Neural cell (in vitro differentiated cells): ENCODE results near the gene ACYP2. TPM values are rescaled to one million over a fixed set of nuclear protein-coding genes. Genes with fewer than 3 reads are reported as not detected.

ENCODE experiments used
- H2AFZ ChIP-seq: fragments of 200-600, 300-800 bp; sonication (generic), shearing (Covaris generic); 2 replicates; pipeline ENCODE4 v1.6.0; 2014; ENCODE audit warnings: low read depth, mild to moderate bottlenecking, antibody characterized with exemption, low read length, moderate library complexity
- H3F3A ChIP-seq: fragments of 200-600 bp; shearing (Covaris generic); 2 replicates; pipeline ENCODE4 v1.6.1; 2016; ENCODE audit warnings: mild to moderate bottlenecking, moderate library complexity, mixed read lengths, antibody characterized with exemption, low read length; ENCODE audit not compliant: insufficient read depth, poor library complexity, severe bottlenecking
- H3K27ac ChIP-seq: fragments of 200-600, 300-800 bp; sonication (generic), shearing (Covaris generic); 2 replicates; pipeline ENCODE4 v1.5.1; 2014; ENCODE audit warnings: mild to moderate bottlenecking, low read length, moderate library complexity
- H3K27me3 ChIP-seq: fragments of 300-800, 200-600 bp; sonication (generic), shearing (Covaris generic); 2 replicates; pipeline ENCODE4 v1.6.0; 2014; ENCODE audit warnings: mild to moderate bottlenecking, low read depth, low read length, moderate library complexity; ENCODE audit not compliant: insufficient read depth
- H3K36me3 ChIP-seq: fragments of 300-800, 200-600 bp; sonication (generic), shearing (Covaris generic); 2 replicates; pipeline ENCODE4 v1.5.1; 2014; ENCODE audit warnings: mild to moderate bottlenecking, antibody characterized with exemption, low read length, moderate library complexity; ENCODE audit not compliant: insufficient read depth
- H3K4me2 ChIP-seq: fragments of 300-800, 200-600 bp; sonication (generic), shearing (Covaris generic); 2 replicates; pipeline ENCODE4 v1.6.0; 2014; ENCODE audit warnings: mild to moderate bottlenecking, low read length
- H3K4me3 ChIP-seq: fragments of 300-800, 200-600 bp; sonication (generic), shearing (Covaris generic); 2 replicates; pipeline ENCODE4 v1.5.1; 2014; ENCODE audit warnings: mild to moderate bottlenecking, low read length, moderate library complexity
- H3K79me2 ChIP-seq: fragments of 200-600 bp; shearing (Covaris generic); replicated peaks from 2 replicates; pipeline ENCODE4 v1.6.0; 2014; ENCODE audit warnings: mild to moderate bottlenecking, low read length, moderate library complexity; ENCODE audit not compliant: insufficient read depth
- H3K9ac ChIP-seq: fragments of 300-800, 200-600 bp; sonication (generic), shearing (Covaris generic); 2 replicates; pipeline ENCODE4 v1.6.1; 2016; ENCODE audit warnings: mild to moderate bottlenecking, low read length, mixed read lengths
- H3K9me2 ChIP-seq: fragments of 200-600 bp; shearing (Covaris generic); 2 replicates; pipeline ENCODE4 v1.6.1; 2016; ENCODE audit warnings: mild to moderate bottlenecking, low read length, mixed read lengths; ENCODE audit not compliant: insufficient read depth
- H3K9me3 ChIP-seq: fragments of 200-600, 300-800 bp; sonication (generic), shearing (Covaris generic); 2 replicates; pipeline ENCODE4 v1.6.1; 2016; ENCODE audit warnings: mild to moderate bottlenecking, mixed run types, low read length, moderate library complexity, mixed read lengths
- H4K20me1 ChIP-seq: fragments of 200-600 bp; shearing (Covaris generic); 2 replicates; pipeline ENCODE4 v1.6.1; 2016; ENCODE audit warnings: mild to moderate bottlenecking, mixed run types; ENCODE audit not compliant: insufficient read depth
- CTCF ChIP-seq: fragments of 450-650 bp; IDR thresholded peaks from 2 replicates; pipeline ENCODE4 v1.5.1; 2014; ENCODE audit warnings: antibody characterized with exemption, mild to moderate bottlenecking, moderate library complexity; ENCODE audit not compliant: poor library complexity, severe bottlenecking
- EP300 ChIP-seq: fragments of 450-650 bp; conservative IDR thresholded peaks from 2 replicates; pipeline ENCODE4 v1.6.1; 2014; ENCODE audit warnings: antibody characterized with exemption, mild to moderate bottlenecking, moderate library complexity; ENCODE audit not compliant: poor library complexity, severe bottlenecking
- EZH2 ChIP-seq: fragments of 200-600, 300-800 bp; shearing (Covaris generic), sonication (generic); IDR thresholded peaks from 2 replicates; pipeline ENCODE4 v1.6.1; 2014; ENCODE audit warnings: antibody characterized with exemption, low read length, borderline replicate concordance, mild to moderate bottlenecking; ENCODE audit not compliant: insufficient read depth, poor library complexity, severe bottlenecking
- MXI1 ChIP-seq: fragments of 450-650 bp; conservative IDR thresholded peaks from 2 replicates; pipeline ENCODE4 v1.6.1; 2014; ENCODE audit warnings: antibody characterized with exemption, mild to moderate bottlenecking; ENCODE audit not compliant: poor library complexity, severe bottlenecking
- POLR2AphosphoS5 ChIP-seq: IDR thresholded peaks from 2 replicates; pipeline ENCODE4 v1.6.1; 2012
- RAD21 ChIP-seq: fragments of 450-650 bp; conservative IDR thresholded peaks from 2 replicates; pipeline ENCODE4 v1.6.1; 2014; ENCODE audit warnings: antibody characterized with exemption, mild to moderate bottlenecking, moderate library complexity
- REST ChIP-seq: IDR thresholded peaks from 2 replicates; pipeline ENCODE4 v1.6.1; 2012; ENCODE audit warnings: borderline replicate concordance
- SMC3 ChIP-seq: fragments of 450-650 bp; conservative IDR thresholded peaks from 2 replicates; pipeline ENCODE4 v1.6.1; 2014; ENCODE audit warnings: antibody characterized with exemption, mild to moderate bottlenecking, moderate library complexity; ENCODE audit not compliant: poor library complexity
- TAF1 ChIP-seq: IDR thresholded peaks from 2 replicates; pipeline ENCODE4 v1.6.1; 2012; ENCODE audit warnings: low read depth
- polyA plus RNA-seq: library from polyadenylated mRNA; depleted of rRNA; stranded (reverse); fragments of >200 nt; gene quantifications from 2 replicates; pipeline ENCODE4 v1.2.3, GENCODE V29; 2014

Gene ACYP2
- polyA plus RNA-seq, 1 donor from 2014 or later: 48.2 TPM

GRCh38 chr2:54158311-54158710 is 42.9 kb downstream of the ACYP2 start:
- Histone ChIP-seq H2AFZ (no peak overlapping the region), H4K20me1 (no peaks in the 10 kb centered on the region), H3K4me2 (no peak overlapping the region), H3K27me3 (no peaks in the 10 kb centered on the region), H3K9me3 (no peaks in the 10 kb centered on the region), H3K9me2 (no peaks in the 10 kb centered on the region), H3F3A (no peaks in the 10 kb centered on the region), H3K9ac (no peak overlapping the region), H3K36me3 (no peaks in the 10 kb centered on the region), H3K27ac (no peak overlapping the region), H3K79me2 (no peaks in the 10 kb centered on the region), H3K4me3 (no peak overlapping the region)
- TF ChIP-seq EZH2 (no peak), TAF1 (no peak), CTCF (no peak), RAD21 (no peak)

GRCh38 chr2:54161660-54162424 is 46.4 kb downstream of the ACYP2 start:
- no peaks in the 10 kb centered on the region for H3K9me3 ChIP-seq
- peak overlapping the region; percentile 16 for H3K9ac ChIP-seq
- H3K4me2 ChIP-seq: no peak overlapping the region
- no peaks in the 10 kb centered on the region for H3K79me2 ChIP-seq
- peak overlapping the region; percentile 17 for H3K4me3 ChIP-seq
- H3K27ac ChIP-seq: peak overlapping the region; percentile 52
- H4K20me1 ChIP-seq: no peaks in the 10 kb centered on the region
- no peaks in the 10 kb centered on the region for H3K27me3 ChIP-seq
- no peaks in the 10 kb centered on the region for H3K9me2 ChIP-seq
- H2AFZ ChIP-seq: no peak overlapping the region
- no peaks in the 10 kb centered on the region for H3F3A ChIP-seq
- no peaks in the 10 kb centered on the region for H3K36me3 ChIP-seq
- TF ChIP-seq SMC3: no peak
- peak; percentile 39 for TF ChIP-seq RAD21
- TF ChIP-seq TAF1: no peak
- TF ChIP-seq POLR2AphosphoS5: no peak

GRCh38 chr2:54164106-54164505 is 48.7 kb downstream of the ACYP2 start:
- no peaks in the 10 kb centered on the region for H3K79me2 ChIP-seq
- H3F3A ChIP-seq: no peaks in the 10 kb centered on the region
- no peaks in the 10 kb centered on the region for H3K9me3 ChIP-seq
- no peak overlapping the region for H3K4me3 ChIP-seq
- H2AFZ ChIP-seq: no peak overlapping the region
- no peaks in the 10 kb centered on the region for H3K9me2 ChIP-seq
- no peak overlapping the region for H3K27ac ChIP-seq
- TF ChIP-seq EZH2: no peak
- no peak for TF ChIP-seq TAF1
- no peak for TF ChIP-seq MXI1
- no peak for TF ChIP-seq REST
- no peak for TF ChIP-seq POLR2AphosphoS5
- no peak for TF ChIP-seq EP300
- TF ChIP-seq RAD21: no peak
- TF ChIP-seq CTCF: no peak
- TF ChIP-seq SMC3: no peak
- H3K4me2 ChIP-seq: no peak overlapping the region
- H3K36me3 ChIP-seq: no peaks in the 10 kb centered on the region
- H3K9ac ChIP-seq: no peak overlapping the region
- H3K27me3 ChIP-seq: no peaks in the 10 kb centered on the region
- no peaks in the 10 kb centered on the region for H4K20me1 ChIP-seq
